BJ (cell line): ENCODE results near the gene MADCAM1. TPM values are rescaled to one million over a fixed set of nuclear protein-coding genes. Genes with fewer than 3 reads are reported as not detected.

Source experiments
- CTCF ChIA-PET: fragments of 350-600 bp; formaldehyde crosslinking; extraction: SDS; loops from one replicate; lab custom pipeline; 2021; ENCODE audit warnings: antibody characterized with exemption, inconsistent platforms; lab: Yijun Ruan, JAX
- POLR2A ChIA-PET: fragments of 300-600 bp; sonication (Branson Sonifier 250); formaldehyde crosslinking; extraction: SDS; loops from one replicate; lab custom pipeline; 2021; ENCODE audit warnings: antibody characterized with exemption; lab: Charles Lee
- DNase-seq: peaks from one replicate; pipeline ENCODE4 v3.0.0-alpha.2; 2011; ENCODE audit warnings: low read depth
- H3K27me3 ChIP-seq: 2 replicates; pipeline ENCODE4 v1.6.0; 2011; ENCODE audit warnings: low read length; ENCODE audit not compliant: control insufficient read depth, insufficient read depth
- H3K36me3 ChIP-seq: 2 replicates; pipeline ENCODE4 v1.5.1; 2011; ENCODE audit warnings: low read length; ENCODE audit not compliant: control insufficient read depth, insufficient read depth
- H3K4me3 ChIP-seq: 2 replicates; pipeline ENCODE4 v1.5.1; 2011; ENCODE audit warnings: low read depth, mild to moderate bottlenecking, control low read depth, low read length
- polyA plus RNA-seq: library from polyadenylated mRNA; depleted of rRNA; stranded (reverse); fragments of >200 nt; gene quantifications from 2 replicates; pipeline ENCODE4 v1.2.3, GENCODE V29; 2011
- TF ChIP-seq, protein P1 (sequence below): IDR thresholded peaks from 2 replicates; pipeline ENCODE4 v1.5.1; 2011; ENCODE audit warnings: low read depth, mild to moderate bottlenecking, control low read depth, inconsistent platforms, low read length, moderate library complexity; ENCODE audit not compliant: insufficient read depth

The MADCAM1 gene
- polyA plus RNA-seq, 1 experiment = 0.10 TPM

DNA sequence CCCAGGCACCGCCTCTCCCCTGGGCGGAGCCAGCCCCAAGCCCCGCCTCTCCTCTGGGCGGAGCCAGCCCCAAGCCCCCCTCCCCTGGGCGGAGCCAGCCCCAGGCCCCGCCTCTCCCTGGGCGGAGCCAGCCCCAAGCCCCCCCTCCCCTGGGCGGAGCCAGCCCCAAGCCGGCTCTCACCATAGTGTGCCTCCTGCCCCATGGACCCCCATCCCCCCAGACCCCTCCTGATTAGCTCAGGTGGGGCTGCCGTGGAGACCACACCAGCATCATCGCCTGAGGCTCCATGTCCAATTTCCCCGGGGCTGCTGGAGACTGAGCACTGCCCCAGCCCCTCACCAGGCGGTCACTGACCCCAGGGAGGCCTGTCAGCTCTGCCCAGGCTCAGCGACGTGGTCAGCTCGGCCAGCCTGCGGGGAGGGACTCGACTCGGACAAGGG is 4.2 kb upstream of the MADCAM1 start:
- Histone ChIP-seq H3K36me3 (no peaks in the 10 kb centered on the region), H3K27me3 (no peaks in the 10 kb centered on the region), H3K4me3 (no peak overlapping the region)
- TF ChIP-seq, protein P1, sequence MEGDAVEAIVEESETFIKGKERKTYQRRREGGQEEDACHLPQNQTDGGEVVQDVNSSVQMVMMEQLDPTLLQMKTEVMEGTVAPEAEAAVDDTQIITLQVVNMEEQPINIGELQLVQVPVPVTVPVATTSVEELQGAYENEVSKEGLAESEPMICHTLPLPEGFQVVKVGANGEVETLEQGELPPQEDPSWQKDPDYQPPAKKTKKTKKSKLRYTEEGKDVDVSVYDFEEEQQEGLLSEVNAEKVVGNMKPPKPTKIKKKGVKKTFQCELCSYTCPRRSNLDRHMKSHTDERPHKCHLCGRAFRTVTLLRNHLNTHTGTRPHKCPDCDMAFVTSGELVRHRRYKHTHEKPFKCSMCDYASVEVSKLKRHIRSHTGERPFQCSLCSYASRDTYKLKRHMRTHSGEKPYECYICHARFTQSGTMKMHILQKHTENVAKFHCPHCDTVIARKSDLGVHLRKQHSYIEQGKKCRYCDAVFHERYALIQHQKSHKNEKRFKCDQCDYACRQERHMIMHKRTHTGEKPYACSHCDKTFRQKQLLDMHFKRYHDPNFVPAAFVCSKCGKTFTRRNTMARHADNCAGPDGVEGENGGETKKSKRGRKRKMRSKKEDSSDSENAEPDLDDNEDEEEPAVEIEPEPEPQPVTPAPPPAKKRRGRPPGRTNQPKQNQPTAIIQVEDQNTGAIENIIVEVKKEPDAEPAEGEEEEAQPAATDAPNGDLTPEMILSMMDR = no peak
- no peak for DNase-seq
- POLR2A ChIA-PET = no interaction called here
- CTCF ChIA-PET = no interaction called here

DNA sequence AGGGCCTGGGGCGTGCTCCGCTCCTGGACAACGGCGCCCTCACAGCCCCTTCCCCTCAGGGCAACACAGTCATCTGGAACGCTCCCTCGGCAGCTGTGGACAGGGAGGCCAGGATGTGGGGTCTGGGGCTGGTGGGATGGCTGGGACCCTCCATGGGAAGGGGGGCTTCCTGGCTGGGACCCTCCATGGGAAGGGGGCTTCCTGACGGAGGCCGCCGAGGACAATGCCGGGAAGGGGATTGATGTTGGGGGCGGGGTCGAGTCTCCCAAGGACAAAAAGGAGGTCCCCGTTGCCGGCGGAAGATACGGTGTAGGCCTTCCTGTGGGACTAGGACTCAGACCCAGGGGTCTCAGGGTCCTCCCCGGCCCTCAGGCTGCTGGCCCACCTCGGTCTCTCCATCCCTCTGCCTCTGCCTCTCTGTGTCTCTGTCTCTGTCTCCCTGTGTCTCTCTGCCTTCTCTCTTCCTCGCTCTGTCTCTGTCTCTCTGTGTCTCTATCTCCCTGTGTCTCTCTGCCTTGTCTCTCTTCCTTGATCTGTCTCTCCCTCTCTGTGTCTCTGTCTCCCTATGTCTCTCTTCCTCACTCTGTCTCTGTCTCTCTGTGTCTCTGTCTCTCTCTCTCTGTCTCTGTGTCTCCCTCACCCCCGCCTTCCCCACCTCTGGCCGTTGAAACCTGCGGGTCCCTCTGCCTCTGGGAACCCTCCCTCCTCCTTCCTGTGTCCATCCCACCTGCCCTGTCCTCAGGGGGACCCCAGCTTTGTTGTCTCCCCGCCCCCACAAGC is 2.7 kb upstream of the MADCAM1 start:
- Histone ChIP-seq H3K27me3 (peaks cover 11% of the 10 kb centered on the region), H3K36me3 (no peaks in the 10 kb centered on the region), H3K4me3 (no peak overlapping the region)
- TF ChIP-seq, protein P1 = no peak
- no peak for DNase-seq
- ChIA-PET CTCF (interaction anchor here (0.8 kb wide), 1 partner anchor 13 kb away, joined by 5 read pairs; no protein-coding TSS in a partner anchor), POLR2A (no interaction called here)

DNA sequence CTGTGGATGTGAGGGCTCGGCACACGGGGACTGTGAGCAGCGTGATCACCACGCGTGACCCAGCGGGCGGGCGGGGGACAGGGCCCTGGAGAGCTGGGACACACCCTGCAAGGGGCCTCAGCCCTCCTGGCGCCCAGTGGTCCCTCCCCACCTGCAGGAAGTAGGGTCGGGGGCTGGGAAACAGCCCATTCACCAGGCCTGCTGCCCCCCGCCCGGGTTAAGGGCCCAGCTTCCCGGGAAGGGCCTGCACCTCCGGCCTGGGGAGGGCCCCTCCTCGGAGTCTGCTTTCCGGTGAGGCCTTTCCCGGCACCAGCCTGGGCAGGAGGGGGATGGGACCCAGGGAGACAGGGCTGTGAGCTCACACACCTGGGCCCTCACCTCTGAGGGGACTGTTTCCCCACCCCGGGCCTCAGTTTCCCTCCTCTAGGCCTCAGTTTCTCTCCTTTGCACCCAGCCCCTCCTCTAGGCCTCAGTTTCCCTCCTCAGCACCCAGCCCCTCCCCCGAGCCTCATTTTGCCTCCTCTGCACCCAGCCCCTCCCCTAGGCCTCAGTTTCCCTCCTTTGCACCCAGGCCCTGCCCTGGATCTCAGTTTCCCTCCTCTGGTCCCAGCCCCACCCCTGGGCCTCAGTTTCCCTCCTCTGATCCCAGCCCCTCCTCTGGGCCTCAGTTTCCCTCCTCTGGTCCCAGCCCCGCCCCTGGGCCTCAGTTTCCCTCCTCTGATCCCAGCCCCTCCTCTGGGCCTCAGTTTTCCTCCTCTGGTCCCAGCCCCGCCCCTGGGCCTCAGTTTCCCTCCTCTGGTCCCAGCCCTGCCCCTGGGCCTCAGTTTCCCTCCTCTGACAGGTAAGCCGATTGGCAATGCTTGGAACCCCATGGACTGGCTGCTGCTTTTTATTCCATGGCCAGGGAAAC is 1.9 kb upstream of the MADCAM1 start:
- ChIA-PET POLR2A (no interaction called here), CTCF (interaction anchor here (0.8 to 1.9 kb wide), 3 partner anchors 11 to 47 kb away, joined by 3 to 16 read pairs (median 5); no protein-coding TSS in a partner anchor)
- no peak for DNase-seq
- Histone ChIP-seq H3K36me3 (no peaks in the 10 kb centered on the region), H3K4me3 (no peak overlapping the region), H3K27me3 (peaks cover 11% of the 10 kb centered on the region)
- TF ChIP-seq, protein P1 = no peak

DNA sequence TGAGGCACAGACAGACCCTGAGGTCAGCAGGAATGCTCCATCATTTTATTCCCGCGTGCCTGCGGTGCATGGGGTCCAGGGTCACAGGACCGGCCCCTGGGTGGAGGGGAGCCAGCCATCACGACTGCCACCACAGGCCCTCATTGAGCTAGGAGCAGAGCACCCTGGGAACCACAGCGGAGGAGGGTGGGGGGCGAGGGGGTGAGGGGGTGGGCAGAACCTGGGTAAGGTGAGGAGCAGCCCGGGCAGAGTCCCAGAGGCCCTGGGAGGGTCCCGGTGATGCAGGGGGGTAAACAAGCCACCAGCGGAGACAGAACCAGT is 1.2 kb upstream of the MADCAM1 start:
- CTCF ChIA-PET = interaction anchor here (0.5 to 1.9 kb wide), 5 partner anchors 9 to 173 kb away, joined by 3 to 16 read pairs (median 3); no protein-coding TSS in a partner anchor
- Histone ChIP-seq H3K4me3 (no peak overlapping the region), H3K36me3 (no peaks in the 10 kb centered on the region), H3K27me3 (peaks cover 11% of the 10 kb centered on the region)
- DNase-seq = no peak
- TF ChIP-seq, protein P1 = no peak
- POLR2A ChIA-PET = no interaction called here
